Peyer's patch (tissue), 4 donors: ENCODE measurements around the gene KCNJ2. TPM values are rescaled to one million over a fixed set of nuclear protein-coding genes. Genes with fewer than 3 reads are reported as not detected.
A peak's percentile ranks its signal among the peaks of the same experiment; 100 is the strongest.

ENCODE experiments used
- DNase-seq, 3 donors: peaks; one replicate each; pipeline ENCODE4 v3.0.0-alpha.2; 2017 to 2019
- H3K27ac ChIP-seq, 4 donors: fragments of 200-600 bp; sonication (generic); one replicate each; pipeline ENCODE4 v1.5.1; 2016 to 2019
- H3K27me3 ChIP-seq, 2 donors: fragments of 200-600 bp; sonication (generic); one replicate each; pipeline ENCODE4 v1.5.1; 2019
- H3K36me3 ChIP-seq, 3 donors: fragments of 200-600 bp; sonication (generic); one replicate each; pipeline ENCODE4 v1.5.1; 2016 to 2019
- H3K4me1 ChIP-seq, 4 donors: fragments of 200-600 bp; sonication (generic); one replicate each; pipeline ENCODE4 v1.5.1; 2016 to 2019
- H3K4me3 ChIP-seq, 4 donors: fragments of 200-600 bp; sonication (generic); 1 replicate in 3 of 4; 2 replicates in 1 of 4; pipeline ENCODE4 v1.5.1; 2016 to 2019; ENCODE audit warnings: mild to moderate bottlenecking in 1 of 4
- H3K9me3 ChIP-seq, 4 donors: fragments of 200-600 bp; sonication (generic); one replicate each; pipeline ENCODE4 v1.5.1; 2016 to 2019; ENCODE audit warnings: mild to moderate bottlenecking in 1 of 4
- CTCF ChIP-seq, 6 experiments: fragments of 450-650 bp in 4 of 6; fragments of 200-600 bp in 2 of 6; sonication (generic) in 1 of 6; IDR thresholded peaks; one replicate each; pipeline ENCODE4 v1.5.1; 2017 to 2019; ENCODE audit warnings: antibody characterized with exemption in 6 of 6, mild to moderate bottlenecking in 3 of 6, moderate library complexity in 1 of 6
- POLR2A ChIP-seq, 2 donors: fragments of 450-650 bp; IDR thresholded peaks; one replicate each; pipeline ENCODE4 v1.5.1; 2017; ENCODE audit warnings: antibody characterized with exemption in 2 of 2, mild to moderate bottlenecking in 2 of 2, moderate library complexity in 2 of 2
- total RNA-seq, 4 donors: library from RNA; depleted of rRNA; stranded (reverse); fragments of >200 nt; gene quantifications; one replicate each; pipeline ENCODE4 v1.1.0, GENCODE V29; 2016

KCNJ2 gene
- total RNA-seq, 4 donors from 2014 or later: 0.70 to 7.4 (median 3.0) TPM

GRCh38 chr17:70138291-70138865, 31.0 kb upstream of the KCNJ2 start:
- H3K27ac ChIP-seq: peak overlapping the region in 1 of 4 donors; percentile 82
- TF ChIP-seq POLR2A (IDR thresholded peaks at IDR 0.05): no peak
- no peak for TF ChIP-seq CTCF (IDR thresholded peaks at IDR 0.05)

GRCh38 chr17:70139449-70139993, 29.8 kb upstream of the KCNJ2 start:
- no peaks in the 10 kb centered on the region for H3K9me3 ChIP-seq
- H3K27me3 ChIP-seq: no peaks in the 10 kb centered on the region
- no peak for DNase-seq
- H3K4me3 ChIP-seq: no peak overlapping the region
- no peaks in the 10 kb centered on the region for H3K36me3 ChIP-seq
- TF ChIP-seq CTCF (IDR thresholded peaks at IDR 0.05) (no peak), POLR2A (IDR thresholded peaks at IDR 0.05) (no peak)
- peaks cover 0 to 17% (median 0%) of the 10 kb centered on the region in 4 donors for H3K4me1 ChIP-seq
- H3K27ac ChIP-seq: no peak overlapping the region

More at GRCh38 chr17:70138291-70138865, 31.0 kb upstream of the KCNJ2 start:
- Histone ChIP-seq H3K27me3 (no peaks in the 10 kb centered on the region), H3K36me3 (no peaks in the 10 kb centered on the region), H3K4me3 (no peak overlapping the region), H3K4me1 (peaks cover 0 to 17% (median 0%) of the 10 kb centered on the region in 4 donors), H3K9me3 (no peaks in the 10 kb centered on the region)
- DNase-seq: no peak

DNA sequence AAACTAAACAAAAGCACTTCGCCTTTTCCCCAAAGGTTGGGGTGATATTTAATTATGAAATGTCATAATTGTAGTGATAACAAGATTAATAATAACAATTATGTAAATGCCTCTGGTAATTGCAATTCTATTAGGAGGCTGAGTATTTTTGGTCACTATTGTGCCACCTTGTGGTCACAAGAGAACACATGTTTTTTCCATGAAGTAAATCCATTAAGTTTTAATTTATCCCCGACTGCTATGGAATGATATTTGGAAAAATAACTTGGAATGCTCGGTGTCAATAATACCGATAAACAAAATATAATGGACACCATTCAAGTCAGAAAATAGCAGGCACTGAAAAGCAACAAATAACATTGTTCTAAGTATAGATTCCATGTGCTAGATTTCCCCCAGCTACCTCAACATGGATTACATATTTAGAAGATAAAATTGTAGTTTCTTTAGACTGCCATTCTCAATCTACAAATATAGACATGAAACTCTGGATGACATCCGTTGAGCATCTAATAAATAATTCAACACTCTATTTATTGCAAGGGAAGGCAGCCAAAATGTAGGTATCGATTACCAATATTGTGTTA, 25.0 kb upstream of the KCNJ2 start:
- H3K27ac ChIP-seq: no peak overlapping the region
- H3K4me1 ChIP-seq: no peaks in the 10 kb centered on the region
- no peaks in the 10 kb centered on the region for H3K9me3 ChIP-seq
- no peaks in the 10 kb centered on the region for H3K27me3 ChIP-seq
- H3K4me3 ChIP-seq: no peak overlapping the region
- TF ChIP-seq POLR2A (IDR thresholded peaks at IDR 0.05): no peak
- peak; percentile 33 to 85 (median 62) for TF ChIP-seq CTCF (IDR thresholded peaks at IDR 0.05)
- no peaks in the 10 kb centered on the region for H3K36me3 ChIP-seq
- DNase-seq: no peak

- Histone ChIP-seq H3K27me3 (no peaks in the 10 kb centered on the region), H3K27ac (no peak overlapping the region), H3K4me3 (no peak overlapping the region), H3K9me3 (no peaks in the 10 kb centered on the region), H3K4me1 (no peaks in the 10 kb centered on the region), H3K36me3 (no peaks in the 10 kb centered on the region)
- no peak for TF ChIP-seq POLR2A (IDR thresholded peaks at IDR 0.05)
- TF ChIP-seq CTCF (IDR thresholded peaks at IDR 0.05): no peak
- DNase-seq: no peak
These were observed 16.1 kb upstream of the KCNJ2 start for GRCh38 chr17:70153210-70153609.

GRCh38 chr17:70157151-70157550, 12.2 kb upstream of the KCNJ2 start:
- Histone ChIP-seq H3K4me3 (no peak overlapping the region), H3K36me3 (no peaks in the 10 kb centered on the region), H3K27me3 (no peaks in the 10 kb centered on the region), H3K4me1 (no peaks in the 10 kb centered on the region), H3K27ac (no peak overlapping the region), H3K9me3 (no peaks in the 10 kb centered on the region)
- DNase-seq: no peak
- TF ChIP-seq POLR2A (IDR thresholded peaks at IDR 0.05) (no peak), CTCF (IDR thresholded peaks at IDR 0.05) (no peak)
